ENCODE measurements around the gene COMMD7. TPM values are rescaled to one million over a fixed set of nuclear protein-coding genes. Genes with fewer than 3 reads are reported as not detected.

Gene COMMD7
- polyA plus RNA-seq, 3 donors: 46.2 to 133 (median 120) TPM

DNA sequence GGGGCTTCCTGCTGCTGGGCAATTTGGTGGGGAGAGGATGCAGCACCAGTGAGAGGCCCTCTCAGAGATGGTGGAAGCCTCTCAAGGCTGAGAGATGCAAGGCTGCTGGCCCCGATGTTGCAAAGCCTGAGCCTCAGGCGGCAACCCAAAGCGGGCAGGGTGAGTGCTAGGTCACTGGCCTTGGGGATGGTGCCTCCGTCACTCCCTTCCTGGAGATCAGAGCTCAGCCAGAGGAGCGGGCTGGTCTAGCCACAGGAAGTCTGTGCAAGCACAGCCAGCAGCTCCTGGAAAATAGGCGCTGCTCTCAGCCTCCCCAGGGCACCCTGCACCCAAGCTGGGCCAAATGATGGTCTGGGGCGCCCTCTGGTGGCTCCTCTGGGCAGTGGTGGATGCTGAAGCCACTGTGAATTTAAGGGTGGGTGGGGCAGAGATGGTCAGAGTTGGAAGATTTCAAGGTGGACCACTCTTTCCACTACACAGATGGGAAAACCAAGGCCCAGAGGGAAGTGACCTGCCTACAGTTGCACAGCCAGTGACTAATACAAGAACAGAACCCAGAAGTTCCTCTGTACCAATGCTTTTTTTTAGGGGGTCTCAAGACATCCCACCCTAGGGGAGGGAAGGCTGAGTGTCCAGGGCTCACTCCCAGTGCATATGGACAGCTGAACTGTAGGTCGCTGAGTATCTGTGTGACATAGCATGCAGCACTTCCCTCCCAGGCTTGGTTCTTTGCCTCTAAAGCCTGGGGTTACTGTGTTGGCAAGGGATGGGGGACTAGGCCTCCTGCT is 90.3 kb downstream of the COMMD7 start:
- Histone ChIP-seq H2AFZ (ENCODE audit: insufficient read depth, low read depth, low read length, poor library complexity, severe bottlenecking) (peak overlapping the region; percentile 50), H3K4me3 (replicated peaks in 1 of 3; ENCODE audit: low read depth in 2 of 3, low read length in 3 of 3) (no peak overlapping the region), H3K9me3 (replicated peaks in 1 of 2; ENCODE audit: control insufficient read depth in 1 of 2, insufficient read depth in 1 of 2, low read length in 2 of 2) (peaks cover 0 to 4% of the 10 kb centered on the region in 2 donors), H3K79me2 (ENCODE audit: insufficient read depth, low read length) (no peaks in the 10 kb centered on the region), H3K4me1 (ENCODE audit: control insufficient read depth in 1 of 2, insufficient read depth in 2 of 2, low read length in 2 of 2) (peaks cover 32 to 47% of the 10 kb centered on the region in 2 donors), H3K36me3 (replicated peaks in 1 of 2; ENCODE audit: control insufficient read depth in 1 of 2, insufficient read depth in 2 of 2, low read length in 2 of 2) (no peaks in the 10 kb centered on the region), H4K20me1 (ENCODE audit: insufficient read depth, low read length) (no peaks in the 10 kb centered on the region), H3K27me3 (ENCODE audit: control insufficient read depth in 2 of 2, insufficient read depth in 2 of 2, low read length in 2 of 2) (no peaks in the 10 kb centered on the region), H3K4me2 (replicated peaks; ENCODE audit: extremely low read depth, low read length, poor library complexity, severe bottlenecking) (peak overlapping the region; percentile 44), H3K9ac (ENCODE audit: insufficient read depth, low read length, poor library complexity, severe bottlenecking) (no peak overlapping the region), H3K27ac (ENCODE audit: low read depth in 1 of 2, low read length in 2 of 2) (no peak overlapping the region)
- Mint-ChIP-seq H3K27me3 (ENCODE audit: low read depth in 3 of 3) (peaks cover 0 to 5% (median 4%) of the 10 kb centered on the region in 3 donors), H3K4me1 (peaks cover 50% of the 10 kb centered on the region), H3K27ac (peak overlapping the region in 1 of 7 donors; percentile 11), H3K9me3 (peaks cover 0 to 6% (median 0%) of the 10 kb centered on the region in 7 donors), H3K36me3 (no peaks in the 10 kb centered on the region), H3K4me3 (peak overlapping the region; percentile 11 to 16)
- TF ChIP-seq, protein P1, sequence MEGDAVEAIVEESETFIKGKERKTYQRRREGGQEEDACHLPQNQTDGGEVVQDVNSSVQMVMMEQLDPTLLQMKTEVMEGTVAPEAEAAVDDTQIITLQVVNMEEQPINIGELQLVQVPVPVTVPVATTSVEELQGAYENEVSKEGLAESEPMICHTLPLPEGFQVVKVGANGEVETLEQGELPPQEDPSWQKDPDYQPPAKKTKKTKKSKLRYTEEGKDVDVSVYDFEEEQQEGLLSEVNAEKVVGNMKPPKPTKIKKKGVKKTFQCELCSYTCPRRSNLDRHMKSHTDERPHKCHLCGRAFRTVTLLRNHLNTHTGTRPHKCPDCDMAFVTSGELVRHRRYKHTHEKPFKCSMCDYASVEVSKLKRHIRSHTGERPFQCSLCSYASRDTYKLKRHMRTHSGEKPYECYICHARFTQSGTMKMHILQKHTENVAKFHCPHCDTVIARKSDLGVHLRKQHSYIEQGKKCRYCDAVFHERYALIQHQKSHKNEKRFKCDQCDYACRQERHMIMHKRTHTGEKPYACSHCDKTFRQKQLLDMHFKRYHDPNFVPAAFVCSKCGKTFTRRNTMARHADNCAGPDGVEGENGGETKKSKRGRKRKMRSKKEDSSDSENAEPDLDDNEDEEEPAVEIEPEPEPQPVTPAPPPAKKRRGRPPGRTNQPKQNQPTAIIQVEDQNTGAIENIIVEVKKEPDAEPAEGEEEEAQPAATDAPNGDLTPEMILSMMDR (IDR thresholded peaks at IDR 0.05): peak; percentile 93
- peak; percentile 74 to 80 (median 77) for DNase-seq
- intact Hi-C loops (cut with micrococcal nuclease): loop anchor here in 1 of 2 donors (1.0 kb wide), 1 partner anchor 132 kb away; no protein-coding TSS in a partner anchor
- WGBS (ENCODE audit: insufficient coverage): 2% methylated on average over 7 of the region's 8 CpGs

Other genes starting within 250 kb of the COMMD7 start
- 10 to 100 TPM in 1 of 3 donors, 1 to 10 TPM in 2; 1.1 to 30.9 (median 2.8) TPM for gene NOL4L, start 158.1 kb downstream of the COMMD7 start, polyA plus RNA-seq
- under 1 TPM in 1 of 3 donors, not detected in 2; 0.11 TPM for gene C20orf203, start 69.5 kb downstream of the COMMD7 start, polyA plus RNA-seq
- gene DNMT3B, start 18.9 kb upstream of the COMMD7 start, polyA plus RNA-seq: under 1 TPM in 2 of 3 donors, not detected in 1; 0.39 to 0.44 TPM
- 100 to 1,000 TPM in 2 of 3 donors, 10 to 100 TPM in 1; 72.9 to 130 (median 118) TPM for gene MAPRE1, start 76.5 kb upstream of the COMMD7 start, polyA plus RNA-seq
- gene EFCAB8, start 115.5 kb upstream of the COMMD7 start, polyA plus RNA-seq: under 1 TPM in 1 of 3 donors, not detected in 2; 0.45 TPM

Data from CD14-positive monocyte (primary cell).